HK-2 (cell line): ENCODE measurements around the gene ADRA2C.

Experiments used
- DNase-seq: peaks from one replicate; pipeline ENCODE4 v3.0.0-alpha.2; 2018; ENCODE audit not compliant: unreplicated experiment

The ADRA2C gene

GRCh38 chr4:3760841-3761240 lies 5.3 kb upstream of the ADRA2C start:
- no peak for DNase-seq

- no peak for DNase-seq
Observed at GRCh38 chr4:3762264-3762663, 3.9 kb upstream of the ADRA2C start.

GRCh38 chr4:3762753-3763549 lies 3.2 kb upstream of the ADRA2C start:
- DNase-seq = no peak

GRCh38 chr4:3765271-3766035 lies 732 bp upstream of the ADRA2C start:
- DNase-seq = peak; percentile 23

- DNase-seq = no peak
Observed at GRCh38 chr4:3766785-3767569, 792 bp downstream of the ADRA2C start.

- no peak for DNase-seq
Observed at GRCh38 chr4:3767570-3768288, 1.5 kb downstream of the ADRA2C start.

GRCh38 chr4:3768842-3769641 lies 2.9 kb downstream of the ADRA2C start:
- no peak for DNase-seq

GRCh38 chr4:3769642-3770184 lies 3.5 kb downstream of the ADRA2C start:
- DNase-seq = no peak

- DNase-seq = no peak
Observed at GRCh38 chr4:3770323-3771163, 4.4 kb downstream of the ADRA2C start.

- DNase-seq = no peak
Observed at GRCh38 chr4:3771164-3771809, 5.1 kb downstream of the ADRA2C start.

GRCh38 chr4:3771939-3772495 lies 5.8 kb downstream of the ADRA2C start:
- no peak for DNase-seq

- no peak for DNase-seq
Observed at GRCh38 chr4:3772632-3773031, 6.4 kb downstream of the ADRA2C start.

- no peak for DNase-seq
Observed at GRCh38 chr4:3773552-3774001, 7.4 kb downstream of the ADRA2C start.

- no peak for DNase-seq
Observed at GRCh38 chr4:3774253-3774883, 8.2 kb downstream of the ADRA2C start.

GRCh38 chr4:3775005-3775404 lies 8.8 kb downstream of the ADRA2C start:
- DNase-seq = no peak

GRCh38 chr4:3775576-3775975 lies 9.4 kb downstream of the ADRA2C start:
- DNase-seq = no peak

GRCh38 chr4:3776166-3777032 lies 10.2 kb downstream of the ADRA2C start:
- no peak for DNase-seq
